CD14-positive monocyte (primary cell): Measurements from ENCODE around the gene INF2. TPM values are rescaled to one million over a fixed set of nuclear protein-coding genes. Genes with fewer than 3 reads are reported as not detected.

Source experiments
- DNase-seq, 3 donors: peaks; one replicate each; pipeline ENCODE4 v3.0.0-alpha.2; 2011 to 2022
- H2AFZ ChIP-seq: 2 replicates; pipeline ENCODE4 v1.6.0; 2012; ENCODE audit warnings: mild to moderate bottlenecking, low read depth, low read length, inconsistent platforms; ENCODE audit not compliant: insufficient read depth, poor library complexity, severe bottlenecking
- H3K27ac ChIP-seq, 2 donors: 1 replicate in 1 of 2; 2 replicates in 1 of 2; pipeline ENCODE4 v1.5.1; 2012 to 2013; ENCODE audit warnings: low read length in 2 of 2, control low read depth in 1 of 2, inconsistent platforms in 1 of 2, low read depth in 1 of 2, mild to moderate bottlenecking in 1 of 2
- H3K27me3 ChIP-seq, 2 donors: one replicate each; pipeline versions ENCODE4 v1.6.0 to v1.6.1; 2011 to 2013; ENCODE audit warnings: low read length in 2 of 2; ENCODE audit not compliant: control insufficient read depth in 2 of 2, insufficient read depth in 2 of 2
- H3K36me3 ChIP-seq, 2 donors: replicated peaks in 1 of 2; 1 replicate in 1 of 2; 2 replicates in 1 of 2; pipeline versions ENCODE4 v1.5.1 to v1.6.1; 2012 to 2013; ENCODE audit warnings: low read length in 2 of 2, control low read depth in 1 of 2, inconsistent platforms in 1 of 2, mild to moderate bottlenecking in 1 of 2; ENCODE audit not compliant: insufficient read depth in 2 of 2, control insufficient read depth in 1 of 2
- H3K4me1 ChIP-seq, 2 donors: 1 replicate in 1 of 2; 2 replicates in 1 of 2; pipeline versions ENCODE4 v1.5.1 to v1.6.1; 2012 to 2013; ENCODE audit warnings: low read length in 2 of 2, control low read depth in 1 of 2, inconsistent platforms in 1 of 2, mild to moderate bottlenecking in 1 of 2, moderate library complexity in 1 of 2; ENCODE audit not compliant: insufficient read depth in 2 of 2, control insufficient read depth in 1 of 2
- H3K4me2 ChIP-seq: replicated peaks from 2 replicates; pipeline ENCODE3; 2012; ENCODE audit warnings: low read length, moderate library complexity, mild to moderate bottlenecking; ENCODE audit not compliant: poor library complexity, severe bottlenecking; ENCODE audit errors: extremely low read depth
- H3K4me3 ChIP-seq, 3 experiments: fragments of 200-600 bp in 1 of 3; sonication (generic) in 1 of 3; replicated peaks in 1 of 3; 1 replicate in 2 of 3; 2 replicates in 1 of 3; pipeline ENCODE4 v1.5.1; 2011 to 2013; ENCODE audit warnings: low read length in 3 of 3, mild to moderate bottlenecking in 3 of 3, control low read depth in 2 of 3, low read depth in 2 of 3, inconsistent platforms in 1 of 3, moderate library complexity in 1 of 3
- H3K79me2 ChIP-seq: 2 replicates; pipeline ENCODE4 v1.6.0; 2012; ENCODE audit warnings: mild to moderate bottlenecking, control low read depth, inconsistent platforms, low read length, moderate library complexity; ENCODE audit not compliant: insufficient read depth
- H3K9ac ChIP-seq: 2 replicates; pipeline ENCODE4 v1.6.0; 2017; ENCODE audit warnings: low read length, mild to moderate bottlenecking; ENCODE audit not compliant: insufficient read depth, poor library complexity, severe bottlenecking
- H3K9me3 ChIP-seq, 2 donors: replicated peaks in 1 of 2; 1 replicate in 1 of 2; 2 replicates in 1 of 2; pipeline versions ENCODE4 v1.5.1 to v1.6.1; 2012 to 2013; ENCODE audit warnings: low read length in 2 of 2, control low read depth in 1 of 2; ENCODE audit not compliant: control insufficient read depth in 1 of 2, insufficient read depth in 1 of 2
- H4K20me1 ChIP-seq: 2 replicates; pipeline ENCODE4 v1.6.0; 2012; ENCODE audit warnings: mild to moderate bottlenecking, low read length, control low read depth, moderate library complexity; ENCODE audit not compliant: insufficient read depth
- H3K27ac Mint-ChIP-seq, 7 donors: one replicate each; pipeline ENCODE4 v1.8.0; 2020; ENCODE audit warnings: mild to moderate bottlenecking in 7 of 7, mixed read lengths in 7 of 7, moderate library complexity in 6 of 7, inconsistent platforms in 2 of 7
- H3K27me3 Mint-ChIP-seq, 3 donors: one replicate each; pipeline ENCODE4 v1.8.0; 2021 to 2022; ENCODE audit warnings: low read depth in 3 of 3, mild to moderate bottlenecking in 3 of 3, mixed read lengths in 3 of 3, moderate library complexity in 3 of 3, inconsistent platforms in 1 of 3
- H3K36me3 Mint-ChIP-seq, 2 donors: one replicate each; pipeline ENCODE4 v1.8.0; 2020; ENCODE audit warnings: mixed read lengths in 2 of 2, inconsistent platforms in 1 of 2, mild to moderate bottlenecking in 1 of 2
- H3K4me1 Mint-ChIP-seq: one replicate; pipeline ENCODE4 v1.8.0; 2020; ENCODE audit warnings: mild to moderate bottlenecking, mixed read lengths
- H3K4me3 Mint-ChIP-seq, 2 donors: one replicate each; pipeline ENCODE4 v1.8.0; 2020; ENCODE audit warnings: mild to moderate bottlenecking in 2 of 2, mixed read lengths in 2 of 2, moderate library complexity in 1 of 2
- H3K9me3 Mint-ChIP-seq, 7 donors: one replicate each; pipeline ENCODE4 v1.8.0; 2020 to 2022; ENCODE audit warnings: mixed read lengths in 7 of 7, mild to moderate bottlenecking in 6 of 7, moderate library complexity in 6 of 7, inconsistent platforms in 2 of 7
- WGBS: methylation state at CpG from one replicate; pipeline ENCODE4 v1.1.5; 2013; ENCODE audit warnings: missing lambda C conversion rate; ENCODE audit not compliant: insufficient coverage; 5-methylcytosine and 5-hydroxymethylcytosine counted together
- intact Hi-C, 2 donors: fragments of 100-400 bp; cut with micrococcal nuclease; formaldehyde crosslinking; loops; one replicate each; pipeline versions ENCODE4 v1.15.0 to v1.15.1; 2023
- polyA plus RNA-seq, 3 donors: library from polyadenylated mRNA; depleted of rRNA in 1 of 3; unstranded in 2 of 3; stranded (reverse) in 1 of 3; fragments of 300-500 nt in 2 of 3; fragments of >200 nt in 1 of 3; fragmentation: Illumina TruSeq in 2 of 3; gene quantifications; 1 replicate in 2 of 3; 2 replicates in 1 of 3; pipeline ENCODE4 v1.2.3, GENCODE V29; 2012 to 2021
- TF ChIP-seq, protein P1 (sequence below): fragments of 200-600 bp; IDR thresholded peaks from one replicate; pipeline ENCODE4 v1.8.0; 2022; ENCODE audit warnings: antibody characterized with exemption, mild to moderate bottlenecking

Gene INF2
- polyA plus RNA-seq, 3 donors = 2.9 to 23.3 (median 3.8) TPM

DNA sequence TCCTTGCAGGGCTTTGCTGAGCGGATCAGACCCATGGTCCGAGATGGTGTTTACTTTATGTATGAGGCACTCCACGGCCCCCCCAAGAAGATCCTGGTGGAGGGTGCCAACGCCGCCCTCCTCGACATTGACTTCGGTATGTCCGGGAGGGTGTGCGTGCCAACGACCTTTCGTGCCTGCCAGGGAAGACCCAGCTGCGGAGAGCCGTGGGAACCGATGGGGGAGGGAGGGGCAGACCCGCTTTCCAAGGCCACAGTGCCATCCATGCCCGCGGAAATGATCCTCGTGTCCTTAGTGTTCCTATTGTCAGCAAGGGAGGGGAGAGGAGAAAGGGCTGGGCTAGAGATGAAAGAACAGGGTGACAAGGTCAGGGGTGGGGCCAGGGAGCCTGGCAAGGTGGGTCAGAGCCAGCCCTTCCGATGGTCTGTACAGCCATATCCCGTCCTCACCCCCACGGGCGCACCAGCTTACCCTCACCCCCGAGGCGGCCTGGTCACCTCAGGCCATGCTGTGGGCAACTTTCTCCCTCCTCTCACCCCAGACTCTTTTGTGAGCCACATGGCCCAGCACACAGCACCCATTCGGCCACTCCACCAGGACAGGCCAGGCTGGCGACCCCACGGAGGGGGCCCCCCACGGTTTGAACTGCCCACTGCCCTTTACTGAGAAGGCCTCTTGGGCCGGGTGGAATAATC, 51.8 kb downstream of the INF2 start:
- Histone ChIP-seq H3K4me3 (no peak overlapping the region), H3K27me3 (no peaks in the 10 kb centered on the region), H3K9me3 (no peaks in the 10 kb centered on the region), H4K20me1 (no peaks in the 10 kb centered on the region), H2AFZ (no peak overlapping the region), H3K36me3 (no peaks in the 10 kb centered on the region), H3K9ac (no peak overlapping the region), H3K27ac (no peak overlapping the region), H3K4me1 (peaks cover 4 to 5% of the 10 kb centered on the region in 2 donors), H3K79me2 (no peaks in the 10 kb centered on the region), H3K4me2 (no peak overlapping the region)
- H3K36me3 Mint-ChIP-seq = peaks cover 3 to 4% of the 10 kb centered on the region in 2 donors
- TF ChIP-seq, protein P1, sequence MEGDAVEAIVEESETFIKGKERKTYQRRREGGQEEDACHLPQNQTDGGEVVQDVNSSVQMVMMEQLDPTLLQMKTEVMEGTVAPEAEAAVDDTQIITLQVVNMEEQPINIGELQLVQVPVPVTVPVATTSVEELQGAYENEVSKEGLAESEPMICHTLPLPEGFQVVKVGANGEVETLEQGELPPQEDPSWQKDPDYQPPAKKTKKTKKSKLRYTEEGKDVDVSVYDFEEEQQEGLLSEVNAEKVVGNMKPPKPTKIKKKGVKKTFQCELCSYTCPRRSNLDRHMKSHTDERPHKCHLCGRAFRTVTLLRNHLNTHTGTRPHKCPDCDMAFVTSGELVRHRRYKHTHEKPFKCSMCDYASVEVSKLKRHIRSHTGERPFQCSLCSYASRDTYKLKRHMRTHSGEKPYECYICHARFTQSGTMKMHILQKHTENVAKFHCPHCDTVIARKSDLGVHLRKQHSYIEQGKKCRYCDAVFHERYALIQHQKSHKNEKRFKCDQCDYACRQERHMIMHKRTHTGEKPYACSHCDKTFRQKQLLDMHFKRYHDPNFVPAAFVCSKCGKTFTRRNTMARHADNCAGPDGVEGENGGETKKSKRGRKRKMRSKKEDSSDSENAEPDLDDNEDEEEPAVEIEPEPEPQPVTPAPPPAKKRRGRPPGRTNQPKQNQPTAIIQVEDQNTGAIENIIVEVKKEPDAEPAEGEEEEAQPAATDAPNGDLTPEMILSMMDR = no peak
- peaks cover 4% of the 10 kb centered on the region for H3K4me1 Mint-ChIP-seq
- WGBS = 91% methylated on average over 27 of the region's 29 CpGs
- H3K27ac Mint-ChIP-seq = peak overlapping the region in 1 of 7 donors; percentile 62
- no peaks in the 10 kb centered on the region for H3K9me3 Mint-ChIP-seq
- DNase-seq = no peak
- H3K27me3 Mint-ChIP-seq = peaks cover 0 to 5% (median 2%) of the 10 kb centered on the region in 3 donors
- H3K4me3 Mint-ChIP-seq = no peak overlapping the region
- intact Hi-C loops = no loop called here

DNA sequence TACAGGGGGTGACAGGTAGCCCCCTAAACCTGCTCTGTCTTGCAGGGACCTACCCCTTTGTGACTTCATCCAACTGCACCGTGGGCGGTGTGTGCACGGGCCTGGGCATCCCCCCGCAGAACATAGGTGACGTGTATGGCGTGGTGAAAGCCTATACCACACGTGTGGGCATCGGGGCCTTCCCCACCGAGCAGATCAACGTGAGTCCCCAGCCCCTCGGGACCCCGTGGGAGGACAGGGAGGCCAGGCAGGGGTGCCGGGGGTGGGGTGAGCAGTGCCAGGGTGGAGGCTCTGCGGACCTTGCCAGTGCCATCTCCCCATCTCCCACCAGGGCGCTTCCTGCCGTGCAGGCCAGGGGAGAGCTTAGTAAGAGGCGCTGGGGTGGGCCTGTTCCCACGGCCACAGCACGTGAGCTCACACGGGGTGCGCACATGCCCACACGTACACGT, 52.4 kb downstream of the INF2 start:
- Histone ChIP-seq H3K79me2 (no peaks in the 10 kb centered on the region), H4K20me1 (no peaks in the 10 kb centered on the region), H3K27me3 (no peaks in the 10 kb centered on the region), H3K36me3 (no peaks in the 10 kb centered on the region), H3K9ac (no peak overlapping the region), H3K4me2 (no peak overlapping the region), H2AFZ (no peak overlapping the region), H3K4me1 (no peaks in the 10 kb centered on the region), H3K4me3 (no peak overlapping the region), H3K9me3 (no peaks in the 10 kb centered on the region), H3K27ac (no peak overlapping the region)
- DNase-seq = no peak
- intact Hi-C loops = no loop called here
- Mint-ChIP-seq H3K4me1 (no peaks in the 10 kb centered on the region), H3K9me3 (no peaks in the 10 kb centered on the region), H3K27ac (no peak overlapping the region), H3K4me3 (no peak overlapping the region), H3K36me3 (peaks cover 3 to 4% of the 10 kb centered on the region in 2 donors), H3K27me3 (peaks cover 0 to 4% (median 2%) of the 10 kb centered on the region in 3 donors)
- 97% methylated on average over 15 of the region's 23 CpGs for WGBS
- TF ChIP-seq, protein P1 = no peak
